HepG2 (cell line): ENCODE measurements around the gene SND1. TPM values are rescaled to one million over a fixed set of nuclear protein-coding genes. Genes with fewer than 3 reads are reported as not detected.
A peak's percentile ranks its signal among the peaks of the same experiment; 100 is the strongest.

Experiments
- ATF5 ChIP-seq: sonication (generic); formaldehyde crosslinking; IDR thresholded peaks from 2 replicates; pipeline ENCODE4 v1.4.0; 2020; ENCODE audit warnings: mild to moderate bottlenecking, low read depth, missing genetic modification reagents
- HOXA7 ChIP-seq: sonication (generic); formaldehyde crosslinking; IDR thresholded peaks from 2 replicates; pipeline ENCODE4 v1.8.1; 2022; ENCODE audit warnings: mild to moderate bottlenecking, missing genetic modification reagents, moderate library complexity
- PAXIP1 ChIP-seq: sonication (generic); formaldehyde crosslinking; conservative IDR thresholded peaks from 2 replicates; pipeline ENCODE4 v1.4.0; 2020; ENCODE audit warnings: mild to moderate bottlenecking, missing genetic modification reagents, moderate library complexity
- ZBTB46 ChIP-seq: sonication (generic); formaldehyde crosslinking; IDR thresholded peaks from 2 replicates; pipeline ENCODE4 v1.4.0; 2020; ENCODE audit warnings: mild to moderate bottlenecking, missing genetic modification reagents, borderline replicate concordance
- ZEB1 ChIP-seq: IDR thresholded peaks from 2 replicates; pipeline ENCODE4 v1.6.1; 2012; ENCODE audit warnings: mild to moderate bottlenecking, low read depth, inconsistent platforms; ENCODE audit not compliant: insufficient replicate concordance
- ZNF354B ChIP-seq: sonication (generic); formaldehyde crosslinking; IDR thresholded peaks from 2 replicates; pipeline ENCODE4 v1.8.0; 2022; ENCODE audit warnings: mild to moderate bottlenecking, missing genetic modification reagents
- ZNF678 ChIP-seq: sonication (generic); formaldehyde crosslinking; IDR thresholded peaks from 2 replicates; pipeline ENCODE4 v1.4.0; 2020; ENCODE audit warnings: mild to moderate bottlenecking, missing genetic modification reagents
- polyA plus RNA-seq, 8 experiments: library from polyadenylated mRNA; depleted of rRNA in 3 of 8; stranded (reverse) in 7 of 8; unstranded in 1 of 8; fragments of >200 nt; fragmentation: Illumina TruSeq in 4 of 8; extraction: Trizol in 4 of 8; gene quantifications; 2 replicates each; pipeline versions ENCODE4 v1.2.1 to v1.2.3, GENCODE V29; 2011 to 2016; ENCODE audit warnings: low read depth in 4 of 8, missing spikeins in 1 of 8, mixed read lengths in 1 of 8; ENCODE audit not compliant: insufficient read depth in 1 of 8
- total RNA-seq, 5 experiments: library from RNA; depleted of rRNA; stranded (reverse); fragments of >200 nt; fragmentation: Illumina TruSeq; extraction: Trizol; gene quantifications; 2 replicates each; pipeline ENCODE4 v1.2.3, GENCODE V29; 2016; ENCODE audit warnings: low read depth in 1 of 5

SND1 gene
- total and polyA plus RNA-seq, 2 of the 13 experiments (the other 11 are each of a cell fraction or from before 2014, with no cell fraction given) = 110 to 182 TPM

- TF ChIP-seq HOXA7 (CRISPR knock-in tag) (no peak), ATF5 (CRISPR knock-in tag) (no peak), ZEB1 (no peak), ZBTB46 (CRISPR knock-in tag) (no peak), PAXIP1 (CRISPR knock-in tag) (peak; percentile 27; the same call in 1 of the 2 replicates), ZNF678 (no peak), ZNF354B (no peak)
Measured at GRCh38 chr7:127905491-127906330, 253.7 kb downstream of the SND1 start (continued).
